Activated CD8-positive, alpha-beta memory T cell treated with anti-CD3 and anti-CD28 coated beads for 4 hours (primary cell): ENCODE results near the gene ROR2.
"Not testable (repeated sequence)": the region's sequence is repeated elsewhere in the genome, so short reads cannot be mapped to it uniquely, and the experiment has no call there.

Experiments used
- DNase-seq, 2 donors: peaks; one replicate each; pipeline ENCODE4 v3.0.0-alpha.2; 2020; ENCODE audit warnings: low read depth in 2 of 2

ROR2 gene

DNA sequence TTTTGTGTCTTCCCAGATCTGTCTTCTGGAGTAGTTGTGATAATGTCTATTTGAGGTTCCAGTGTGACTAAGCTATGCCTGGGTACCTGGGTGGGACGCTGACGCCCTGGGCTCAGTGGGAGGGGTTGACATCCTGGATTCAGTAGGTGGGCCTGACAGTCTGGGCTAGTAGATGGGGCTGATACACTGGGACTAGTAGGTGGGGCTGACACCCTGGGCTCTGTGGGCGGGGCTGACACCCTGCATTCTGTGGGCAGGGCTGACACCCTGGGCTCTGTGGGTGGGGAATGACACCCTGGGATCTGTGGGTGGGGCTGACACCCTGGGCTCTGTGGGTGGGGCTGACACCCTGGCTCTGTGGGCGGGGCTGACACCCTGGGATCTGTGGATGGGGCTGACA is 153.5 kb downstream of the ROR2 start:
- DNase-seq, result peak; percentile 13 to 28

DNA sequence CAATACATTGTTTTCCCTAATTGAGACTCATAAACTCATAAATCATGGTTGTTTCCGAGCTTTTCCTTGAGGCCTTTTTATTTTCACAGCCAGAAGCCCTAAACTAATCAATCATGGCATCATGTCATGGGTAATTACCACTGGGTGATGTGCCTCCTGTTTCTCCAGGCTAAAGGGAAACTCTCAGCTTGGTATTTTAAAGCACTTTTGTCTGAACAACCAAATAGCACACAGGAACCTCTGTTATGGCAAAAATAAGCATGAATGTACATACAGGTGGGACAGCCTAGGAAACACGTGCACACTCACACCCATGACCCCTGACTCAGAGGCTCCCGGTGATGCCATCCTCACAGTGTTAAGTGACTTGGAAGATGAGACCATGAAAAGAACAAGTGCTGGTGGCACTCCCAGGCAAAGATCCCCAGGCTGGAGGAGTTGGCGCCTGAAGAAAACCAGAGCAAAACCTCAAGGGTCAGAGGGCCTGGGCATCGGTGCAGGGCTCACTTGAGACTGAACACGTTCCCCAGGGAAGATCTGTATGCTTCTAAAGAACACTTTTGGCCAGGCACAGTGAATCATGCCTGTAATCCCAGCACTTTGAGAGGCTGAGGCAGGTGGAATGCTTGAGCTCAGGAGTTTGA is 154.3 kb downstream of the ROR2 start:
- DNase-seq, result no peak

DNA sequence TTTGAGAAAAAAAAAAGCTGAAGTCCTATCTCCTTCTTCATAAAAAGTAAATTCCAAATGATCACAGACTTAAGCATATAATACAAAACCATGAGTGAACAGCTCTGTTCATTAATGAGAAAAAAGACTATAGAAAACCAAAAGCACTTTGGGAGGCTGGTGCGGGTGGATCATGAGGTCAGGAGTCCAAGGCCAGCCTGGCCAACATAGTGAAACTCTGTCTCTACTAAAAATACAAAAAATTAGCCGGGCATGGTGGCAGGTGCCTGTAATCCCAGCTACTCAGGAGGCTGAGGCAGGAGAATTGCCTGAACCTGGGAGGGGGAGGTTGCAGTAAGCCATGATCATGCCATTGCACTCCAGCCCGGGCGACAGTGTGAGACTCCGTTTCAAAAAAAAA is 156.7 kb downstream of the ROR2 start:
- not testable (repeated sequence) for DNase-seq

DNA sequence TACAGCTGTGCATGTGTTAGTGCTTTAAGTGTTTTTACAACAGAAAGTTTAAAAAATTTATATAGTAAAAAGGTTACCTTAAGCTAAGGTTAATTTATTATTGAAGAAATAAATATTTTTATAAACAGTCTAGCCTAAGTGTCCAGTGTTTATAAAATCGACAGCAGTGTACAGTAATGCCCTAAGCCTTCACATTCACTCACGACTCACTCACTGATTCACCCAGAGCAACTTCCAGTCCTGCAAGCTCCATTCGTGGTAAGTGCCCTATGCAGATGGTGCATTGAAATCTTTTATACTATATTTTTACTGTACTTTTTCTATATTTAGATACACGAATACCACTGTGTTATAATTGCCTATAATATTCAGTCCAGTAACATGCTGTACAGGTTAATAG is 159.1 kb downstream of the ROR2 start:
- DNase-seq, result no peak

DNA sequence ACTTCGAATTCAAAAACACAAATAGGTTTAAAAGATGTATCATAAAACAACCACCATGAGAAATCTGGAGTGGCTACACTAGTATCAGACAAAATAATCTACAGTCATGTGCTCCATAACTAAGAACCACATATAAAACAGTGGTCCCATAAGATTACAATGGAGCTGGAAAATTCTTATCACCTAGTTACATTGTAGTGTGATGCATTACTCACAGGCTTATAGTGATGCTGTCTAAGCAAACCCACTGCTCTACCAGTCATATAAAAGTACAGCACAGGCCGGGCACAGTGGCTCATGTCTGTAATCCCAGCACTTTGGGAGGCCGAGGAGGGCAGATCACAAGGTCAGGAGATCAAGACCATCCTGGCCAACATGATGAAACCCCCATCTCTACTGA is 160.1 kb downstream of the ROR2 start:
- no peak for DNase-seq

DNA sequence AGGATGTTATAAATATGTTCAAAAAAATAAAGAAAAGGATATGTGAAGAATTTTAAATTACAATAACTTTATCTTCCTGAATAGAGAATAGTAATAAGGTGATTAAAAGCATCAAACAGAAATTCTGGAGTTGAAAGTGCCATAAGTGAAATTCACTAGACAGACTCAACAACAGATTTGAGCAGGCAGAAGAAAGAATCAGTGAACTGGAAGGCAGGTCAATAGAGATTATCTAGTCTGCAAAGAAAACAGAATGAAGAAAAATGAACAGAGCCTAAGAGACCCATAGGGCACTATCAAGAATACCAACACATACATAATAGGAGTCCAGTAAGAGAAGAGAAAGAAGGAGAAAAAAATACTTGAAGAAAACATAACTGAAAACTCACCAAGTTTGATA is 162.1 kb downstream of the ROR2 start:
- DNase-seq, result no peak

DNA sequence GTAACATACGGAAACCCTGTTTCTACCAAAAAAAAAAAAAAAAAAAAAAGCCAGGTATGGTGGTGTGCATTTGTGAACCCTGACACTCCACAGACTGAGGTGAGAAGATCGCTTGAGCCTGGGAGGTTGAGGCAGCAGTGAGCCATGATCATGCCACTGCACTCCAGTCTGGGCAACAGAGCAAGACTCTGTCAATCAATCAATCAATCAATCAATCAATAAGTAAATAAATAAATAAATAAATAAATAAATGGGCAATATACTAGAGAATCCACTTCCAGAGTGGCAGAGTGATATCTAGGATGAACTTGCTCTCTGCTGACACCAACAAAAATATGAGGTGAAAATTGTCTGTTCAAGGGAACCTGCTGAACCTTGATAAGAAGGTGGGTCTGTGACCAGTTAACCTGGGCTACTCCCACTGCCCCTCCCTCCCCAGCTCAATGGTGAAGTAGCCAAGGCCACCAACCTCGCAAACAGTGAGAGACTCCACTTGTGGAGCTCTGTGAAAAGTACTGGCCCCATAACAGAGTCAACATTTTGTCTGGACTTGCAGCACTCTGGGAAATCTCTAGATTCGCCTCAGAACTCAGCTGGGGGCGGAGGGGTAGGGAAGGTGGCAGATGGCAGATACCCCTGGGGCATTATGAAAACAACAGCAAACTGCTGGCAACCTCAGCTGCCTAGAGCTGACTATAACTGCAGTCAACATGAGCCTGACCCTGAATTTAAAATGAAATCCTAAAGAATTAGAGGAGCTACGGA is 163.7 kb downstream of the ROR2 start:
- no peak for DNase-seq

DNA sequence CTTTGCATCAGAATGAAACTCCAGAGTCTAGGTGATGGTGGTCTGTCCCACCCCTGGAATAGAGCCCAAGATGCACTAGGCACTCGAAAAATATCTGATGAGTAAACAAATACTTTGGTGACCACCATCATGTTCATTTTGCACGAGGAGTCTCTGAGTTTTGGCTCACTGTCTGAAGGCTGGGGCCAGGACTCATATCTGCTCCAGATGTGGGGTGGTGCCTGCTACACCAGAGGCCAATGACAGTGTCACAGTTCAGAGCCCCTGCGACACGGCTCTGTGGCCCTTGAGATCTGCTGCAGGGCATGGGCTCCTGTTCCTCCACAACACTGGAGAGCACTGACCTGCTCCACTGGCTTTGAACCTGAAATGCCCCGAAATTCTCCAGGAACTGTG is 164.6 kb downstream of the ROR2 start:
- no peak for DNase-seq

DNA sequence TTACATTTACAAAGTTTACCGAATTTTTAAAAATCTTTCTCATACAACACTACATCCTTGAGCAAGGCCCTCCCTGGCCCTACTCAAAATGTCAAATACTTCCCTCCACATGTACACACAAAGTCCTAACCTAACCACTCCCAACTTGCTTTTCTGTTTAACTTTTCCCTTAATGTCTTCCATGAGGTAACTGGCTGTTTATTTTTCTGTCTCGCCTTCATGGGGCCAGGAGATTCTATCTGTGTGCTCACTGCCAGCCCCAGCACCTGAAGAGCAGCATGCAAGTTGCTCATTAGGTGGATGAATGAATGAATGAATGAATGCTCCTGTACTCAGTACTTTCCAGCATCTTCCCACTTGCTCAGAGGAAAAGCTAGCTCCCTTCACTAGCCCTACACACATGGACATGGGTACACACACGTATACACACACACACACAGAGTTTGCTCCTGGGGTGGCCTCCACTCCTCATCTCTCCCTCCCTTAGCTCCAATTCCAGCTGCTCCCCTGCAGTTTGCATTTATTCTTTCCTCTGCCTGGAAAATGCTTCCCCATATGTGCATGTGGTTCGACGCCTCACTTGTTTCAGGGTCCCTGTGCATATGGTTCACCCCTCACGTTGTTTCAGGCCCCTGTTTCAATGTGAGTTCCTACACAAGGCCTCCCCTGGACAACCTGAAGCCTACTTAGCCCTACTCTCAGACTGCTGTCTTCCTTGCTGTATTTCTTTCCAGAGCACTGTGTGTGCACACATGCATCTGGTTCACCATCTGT is 165.2 kb downstream of the ROR2 start:
- DNase-seq, result no peak

DNA sequence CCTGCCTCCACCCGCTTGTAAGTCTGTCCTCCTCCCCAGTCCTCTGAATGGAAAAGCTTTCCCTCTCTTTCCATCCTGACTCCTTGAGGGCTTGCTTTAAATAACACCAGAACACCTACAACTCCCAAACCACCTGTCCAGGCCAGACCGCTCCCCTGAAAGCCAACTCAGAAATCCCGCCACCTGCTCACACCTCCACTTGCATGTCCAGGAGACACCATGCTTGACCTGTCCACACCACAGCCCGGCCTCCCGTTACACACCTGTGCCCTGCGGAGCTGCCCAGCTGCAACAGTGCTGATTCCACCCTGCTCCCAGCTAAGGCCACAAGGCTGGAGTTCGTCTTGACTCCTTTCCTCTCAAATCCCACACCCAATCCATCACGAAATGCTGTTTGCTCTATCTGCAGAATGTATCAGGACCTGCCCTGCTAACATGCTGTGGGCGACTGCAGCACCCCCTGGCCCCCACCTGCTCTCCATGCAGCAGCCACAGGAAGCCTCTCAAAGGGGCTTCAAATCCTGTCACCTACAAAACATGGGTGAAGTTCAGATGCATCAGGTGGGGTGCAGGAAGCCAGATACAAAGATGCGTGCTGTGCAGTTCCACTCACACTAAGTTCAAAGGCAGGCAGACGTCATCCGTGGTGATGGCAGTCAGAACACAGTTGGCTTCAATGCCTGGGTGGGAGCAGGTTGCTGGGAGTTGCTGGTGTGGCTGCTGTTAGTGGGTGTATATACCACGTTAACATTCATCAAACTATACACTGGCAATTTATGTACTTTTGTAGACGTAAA is 166.0 kb downstream of the ROR2 start:
- DNase-seq, result no peak

DNA sequence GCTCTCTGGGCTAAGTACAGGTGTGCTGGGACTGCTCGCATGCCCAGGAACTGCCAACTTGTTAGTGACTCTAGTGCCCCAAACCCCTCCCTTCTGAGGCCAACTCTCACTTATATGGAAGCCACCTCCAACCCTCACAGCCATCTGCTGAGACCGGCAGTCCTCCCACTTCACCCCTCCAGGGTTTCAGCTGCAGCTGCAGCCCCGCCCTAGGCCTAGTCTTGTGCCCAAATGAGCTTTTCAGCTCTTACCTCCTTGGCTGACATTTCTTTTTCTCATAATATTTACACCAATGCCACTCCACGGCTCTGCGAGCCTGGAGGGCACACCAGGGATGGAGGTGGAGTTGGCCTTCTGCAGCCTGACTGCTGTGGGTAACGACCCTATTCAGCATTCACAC is 166.6 kb downstream of the ROR2 start:
- DNase-seq, result no peak

DNA sequence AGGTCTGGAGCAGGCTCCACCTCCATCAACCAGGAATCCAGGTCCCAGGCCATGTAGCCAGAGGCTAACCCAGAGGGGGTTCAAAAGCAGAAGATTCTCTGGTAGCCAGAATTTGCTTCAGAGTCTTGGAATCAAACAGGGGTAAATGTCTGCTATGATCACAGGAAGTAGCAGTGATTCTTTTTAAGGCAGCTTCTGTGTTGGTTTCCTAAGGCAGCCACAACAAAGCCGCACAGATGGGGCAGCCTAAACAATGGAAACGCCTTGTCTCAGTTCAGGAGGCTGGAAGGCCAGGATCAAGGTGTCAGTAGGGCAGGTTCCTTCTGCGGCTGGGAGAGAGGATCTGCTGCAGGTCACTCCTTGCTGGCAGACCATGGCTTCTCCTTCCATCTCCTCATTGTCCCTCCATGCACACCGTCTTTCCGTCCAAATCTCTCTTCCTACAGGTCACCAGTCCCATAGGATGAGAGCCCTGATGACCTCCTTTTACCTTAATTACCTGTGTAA is 167.3 kb downstream of the ROR2 start:
- no peak for DNase-seq

DNA sequence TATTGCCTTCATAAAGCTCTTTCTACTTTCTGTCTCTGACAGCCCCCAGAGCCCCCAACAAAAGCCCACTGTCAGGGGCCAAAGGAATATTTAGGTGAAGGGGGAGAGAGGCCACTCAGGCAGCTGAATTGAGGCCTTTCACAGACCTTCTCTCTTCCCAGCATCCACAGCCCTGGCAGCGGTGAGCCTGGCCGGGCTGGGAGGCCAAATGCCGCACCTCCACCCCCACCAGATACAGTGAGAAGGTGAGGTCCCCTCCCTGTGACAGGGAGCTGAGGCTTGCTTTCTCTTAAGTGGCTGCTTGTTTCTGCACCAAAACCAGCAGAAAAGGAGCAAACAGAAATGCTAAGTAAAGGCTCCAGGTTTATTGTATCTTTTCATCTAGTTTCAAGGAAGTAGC is 168.1 kb downstream of the ROR2 start:
- no peak for DNase-seq

DNA sequence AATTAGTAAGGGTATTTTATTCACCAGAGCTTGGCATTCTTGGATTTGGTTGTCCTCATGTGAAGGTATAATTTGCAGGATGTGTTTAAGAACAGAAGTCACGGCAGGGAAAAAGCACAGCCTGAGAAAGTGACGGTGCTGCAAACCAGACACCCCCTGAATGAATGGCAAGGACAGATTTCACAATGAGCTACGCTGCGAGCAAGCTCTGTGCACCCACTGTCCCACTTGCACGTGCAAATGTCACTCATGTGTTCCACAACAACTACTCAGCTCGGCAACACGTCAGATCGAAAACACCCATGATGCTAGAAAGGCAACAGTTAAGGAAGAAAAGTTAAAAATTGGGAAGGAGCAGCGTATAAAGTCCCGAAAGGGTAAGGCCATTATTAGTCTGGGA is 168.9 kb downstream of the ROR2 start:
- DNase-seq, result no peak

DNA sequence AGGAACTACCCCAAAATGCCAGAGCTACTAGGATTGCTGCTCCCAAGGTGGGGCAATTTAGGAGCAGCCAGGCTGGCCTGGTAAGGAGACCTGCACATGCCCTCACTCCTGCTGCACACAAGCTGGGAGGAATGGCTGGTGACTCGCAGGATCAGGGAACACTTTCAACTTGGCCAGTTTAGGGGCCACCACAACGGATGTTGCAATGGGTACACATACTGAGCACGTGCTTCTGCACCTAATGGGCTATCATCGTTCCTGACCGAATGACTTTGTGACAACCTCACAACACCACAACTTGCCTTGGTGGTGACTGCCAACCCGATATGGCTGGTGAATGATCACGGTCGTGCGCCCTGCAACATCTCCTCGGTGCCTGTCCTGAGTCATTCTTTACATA is 172.0 kb downstream of the ROR2 start:
- DNase-seq, result no peak

DNA sequence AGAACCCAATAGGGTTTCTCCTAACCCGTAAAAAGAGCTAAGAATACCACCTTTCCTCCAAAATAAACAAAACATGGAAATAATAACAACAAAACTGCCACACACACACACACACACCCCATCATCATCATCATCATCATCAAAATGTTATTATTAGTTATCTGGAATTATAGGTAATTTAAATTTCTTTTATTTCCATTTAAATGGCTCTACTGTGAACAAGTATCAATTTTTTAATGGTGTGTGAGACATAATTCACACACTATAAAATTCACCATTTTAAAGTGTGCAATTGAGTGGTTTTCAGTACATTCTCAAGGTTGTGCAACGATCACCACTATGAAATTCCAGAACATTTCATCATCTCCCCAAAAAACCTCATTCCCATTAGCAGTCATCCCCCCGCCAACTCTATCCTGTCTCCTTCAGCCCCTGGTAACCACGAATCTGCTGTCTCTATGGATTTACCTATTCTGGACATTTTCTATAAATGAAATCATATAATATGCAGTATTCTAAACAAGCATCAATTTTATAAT is 172.7 kb downstream of the ROR2 start:
- no peak for DNase-seq

DNA sequence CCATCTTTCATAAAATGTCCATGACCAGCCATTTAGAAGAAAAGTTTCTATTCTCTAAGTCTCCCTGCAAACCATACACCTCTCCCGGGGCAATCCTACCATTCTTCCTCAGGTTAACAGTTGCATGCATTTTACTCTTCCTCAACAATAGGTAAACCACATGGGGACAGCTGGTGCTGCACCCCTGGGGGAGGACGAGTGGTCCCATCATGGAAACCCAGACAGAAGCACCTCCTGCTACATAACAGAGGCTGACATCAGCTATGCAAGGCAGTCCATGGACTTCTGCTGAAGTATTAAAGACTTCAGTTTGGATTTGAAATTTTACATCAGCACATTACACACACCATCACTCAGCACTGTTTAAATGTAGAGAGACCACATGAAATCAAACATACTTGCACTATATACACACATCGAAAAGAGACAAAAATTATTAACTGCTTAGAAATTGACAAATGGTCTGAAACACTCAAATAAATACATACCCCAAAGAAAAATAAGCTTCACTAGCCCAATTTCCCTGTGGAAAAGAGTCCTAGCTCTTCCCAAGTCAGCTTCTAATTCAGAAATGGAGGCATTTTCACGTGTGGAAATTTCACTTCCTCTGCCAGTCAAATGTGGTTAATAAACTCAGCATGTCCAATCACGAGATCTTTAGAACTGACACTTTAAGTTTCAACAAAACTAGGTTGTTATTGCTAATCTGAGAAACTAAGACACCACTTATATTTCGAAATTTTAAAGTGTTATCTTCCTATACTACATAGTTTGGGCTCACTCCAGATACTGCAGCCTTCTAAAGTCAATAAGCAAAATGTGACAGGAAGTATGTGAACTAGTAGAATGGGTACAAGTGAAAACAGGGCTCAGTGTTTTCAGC is 173.4 kb downstream of the ROR2 start:
- no peak for DNase-seq

DNA sequence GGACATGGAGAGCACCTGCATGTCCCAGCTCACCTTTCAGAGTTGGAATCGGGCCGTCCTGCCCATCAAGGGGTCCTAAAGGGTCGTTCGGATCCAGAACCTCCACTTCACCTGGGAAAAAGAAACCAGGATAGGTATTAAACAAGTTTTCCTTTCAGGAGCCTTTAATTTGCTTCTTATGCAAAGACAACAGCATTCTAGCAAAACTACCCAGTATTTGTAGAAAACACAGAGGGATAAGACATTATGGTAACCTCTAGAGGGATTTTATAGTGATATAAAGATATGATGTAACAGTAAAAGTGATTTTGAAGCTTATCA is 174.4 kb downstream of the ROR2 start:
- DNase-seq, result no peak

DNA sequence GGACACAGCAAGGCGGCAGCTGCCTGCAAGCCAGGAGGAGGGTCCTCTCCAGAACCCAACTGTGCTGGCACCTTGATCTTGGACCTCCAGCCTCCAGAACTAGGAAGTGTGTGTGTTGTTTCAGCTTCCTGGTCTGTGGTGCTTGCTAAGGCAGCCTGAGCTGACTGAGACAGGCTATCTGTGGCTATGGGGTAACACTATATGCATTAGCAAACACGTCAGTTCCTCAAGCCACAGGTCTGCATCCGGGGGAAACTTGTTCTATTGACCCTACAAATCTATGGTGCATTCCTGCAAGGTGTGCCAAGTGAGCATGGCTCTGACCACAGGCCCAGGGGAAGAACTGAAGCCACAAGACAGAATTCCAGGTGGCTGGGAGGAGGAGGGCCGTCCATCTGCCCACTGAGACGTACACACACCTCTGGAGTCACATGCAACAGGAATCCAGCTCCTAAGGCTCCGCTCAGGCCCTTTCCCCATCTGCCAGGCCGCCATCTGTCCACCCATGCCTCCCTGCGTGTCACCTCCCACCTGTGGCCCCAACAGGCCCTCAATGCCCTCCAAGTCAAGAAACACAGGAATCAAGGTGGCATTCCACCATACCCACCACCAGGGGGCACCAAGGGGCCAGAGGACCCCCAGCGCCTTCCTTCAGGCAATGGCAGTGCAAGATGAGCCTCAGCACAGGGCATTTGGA is 174.9 kb downstream of the ROR2 start:
- DNase-seq, result peak; percentile 38 to 40

DNA sequence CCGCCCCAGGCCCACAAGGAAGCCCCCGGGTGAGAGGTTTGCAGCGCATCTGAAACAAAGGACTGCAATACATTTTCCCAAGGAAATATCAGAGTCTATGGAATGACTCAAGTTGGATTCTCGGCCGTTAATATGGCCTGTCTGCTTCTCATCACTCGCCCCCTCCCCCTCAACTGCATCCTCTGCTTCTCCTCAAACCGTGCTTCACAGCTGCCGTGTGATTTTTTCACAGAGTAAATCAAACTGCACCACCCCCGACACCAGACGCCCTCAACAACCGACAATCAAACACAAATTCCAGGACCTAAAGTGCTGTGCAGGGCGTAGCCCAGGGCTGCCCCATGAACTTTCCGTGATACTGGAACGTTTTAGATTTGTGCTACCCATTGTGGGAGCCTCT is 176.9 kb downstream of the ROR2 start:
- no peak for DNase-seq
